NCI-H2227 treated with DMSO at 0.1 percent for 48 hours (cell line): ENCODE data around the gene CDK7.

Experiments
- DNase-seq: peaks from one replicate; lab custom pipeline; 2025; lab: John Stamatoyannopoulos, UW

CDK7 gene

GRCh38 chr5:69293882-69294281, 59.2 kb downstream of the CDK7 start:
- DNase-seq, result peak; percentile 5

GRCh38 chr5:69295088-69295754, 60.5 kb downstream of the CDK7 start:
- no peak for DNase-seq

- DNase-seq, result no peak
Measured at GRCh38 chr5:69299625-69300024, 64.9 kb downstream of the CDK7 start.

GRCh38 chr5:69300537-69301203, 66.0 kb downstream of the CDK7 start:
- DNase-seq, result no peak

- no peak for DNase-seq
Measured at GRCh38 chr5:69305512-69305911, 70.8 kb downstream of the CDK7 start.

- no peak for DNase-seq
Measured at GRCh38 chr5:69308046-69308553, 73.4 kb downstream of the CDK7 start.

GRCh38 chr5:69309380-69309779, 74.7 kb downstream of the CDK7 start:
- DNase-seq, result no peak

- no peak for DNase-seq
Measured at GRCh38 chr5:69312459-69313160, 77.9 kb downstream of the CDK7 start.

GRCh38 chr5:69313428-69313827, 78.7 kb downstream of the CDK7 start:
- no peak for DNase-seq

GRCh38 chr5:69315972-69316371, 81.3 kb downstream of the CDK7 start:
- DNase-seq, result no peak

- DNase-seq, result no peak
Measured at GRCh38 chr5:69317391-69317790, 82.7 kb downstream of the CDK7 start.

GRCh38 chr5:69326365-69326764, 91.7 kb downstream of the CDK7 start:
- DNase-seq, result no peak
